Thoracic aorta (tissue), 2 donors: Measurements from ENCODE around the gene TSPAN14. TPM values are rescaled to one million over a fixed set of nuclear protein-coding genes. Genes with fewer than 3 reads are reported as not detected.

Experiments used
- ATAC-seq: fragments of 150-250 bp; one replicate; pipeline ENCODE4 v1.8.0; 2017; ENCODE audit warnings: low read depth; ENCODE audit not compliant: insufficient number of reproducible peaks, low FRiP score
- DNase-seq: peaks from one replicate; pipeline ENCODE4 v3.0.0-alpha.2; 2020; ENCODE audit warnings: low spot score
- H3K27ac ChIP-seq, 2 donors: fragments of 200-600 bp; sonication (generic); 1 replicate in 1 of 2; 2 replicates in 1 of 2; pipeline ENCODE4 v1.5.1; 2016; ENCODE audit warnings: mild to moderate bottlenecking in 2 of 2, moderate library complexity in 2 of 2
- H3K27me3 ChIP-seq: fragments of 200-600 bp; sonication (generic); replicated peaks from 2 replicates; pipeline ENCODE4 v1.6.0; 2016; ENCODE audit warnings: mild to moderate bottlenecking; ENCODE audit not compliant: insufficient read depth
- H3K36me3 ChIP-seq: fragments of 200-600 bp; sonication (generic); one replicate; pipeline ENCODE4 v1.5.1; 2016
- H3K4me1 ChIP-seq, 2 donors: fragments of 200-600 bp; sonication (generic); 1 replicate in 1 of 2; 2 replicates in 1 of 2; pipeline versions ENCODE4 v1.5.1 to v1.6.0; 2016; ENCODE audit warnings: low read depth in 2 of 2, mild to moderate bottlenecking in 1 of 2; ENCODE audit not compliant: control insufficient read depth in 1 of 2
- H3K4me3 ChIP-seq: fragments of 200-600 bp; sonication (generic); 2 replicates; pipeline ENCODE4 v1.5.1; 2016; ENCODE audit warnings: mild to moderate bottlenecking
- H3K9me3 ChIP-seq: fragments of 200-600 bp; sonication (generic); 2 replicates; pipeline ENCODE4 v1.5.1; 2016
- total RNA-seq, 2 donors: library from RNA; depleted of rRNA; stranded (reverse); fragments of >200 nt; gene quantifications; one replicate each; pipeline versions ENCODE4 v1.1.0 to v1.2.3, GENCODE V29; 2016
- TF ChIP-seq, protein P1 (sequence below): fragments of 200-600 bp; sonication (generic); IDR thresholded peaks from one replicate; pipeline ENCODE4 v1.5.1; 2019; ENCODE audit warnings: antibody characterized with exemption

Gene TSPAN14
- total RNA-seq, 2 donors from 2014 or later, result 38.2 to 40.1 TPM

DNA sequence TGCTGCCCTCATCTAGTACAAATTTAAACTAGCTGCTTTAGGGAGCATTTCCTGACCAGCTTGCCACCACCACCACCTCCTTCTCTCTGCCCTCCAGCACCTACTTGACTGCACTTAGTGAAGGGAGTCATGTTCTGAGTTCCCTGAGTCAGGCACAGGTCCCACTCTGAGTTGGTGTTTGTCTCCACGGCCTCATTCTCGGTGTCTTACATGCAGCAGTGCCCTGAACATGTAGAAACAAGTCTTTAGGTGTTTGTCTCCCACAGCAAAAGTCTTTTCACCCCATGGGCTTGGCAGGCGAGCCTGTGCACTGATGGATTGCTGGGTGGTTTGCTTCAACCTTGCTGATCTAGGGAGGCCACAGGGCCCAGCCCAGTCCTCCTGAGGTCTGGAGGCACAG is 16.9 kb downstream of the TSPAN14 start:
- TF ChIP-seq, protein P1, sequence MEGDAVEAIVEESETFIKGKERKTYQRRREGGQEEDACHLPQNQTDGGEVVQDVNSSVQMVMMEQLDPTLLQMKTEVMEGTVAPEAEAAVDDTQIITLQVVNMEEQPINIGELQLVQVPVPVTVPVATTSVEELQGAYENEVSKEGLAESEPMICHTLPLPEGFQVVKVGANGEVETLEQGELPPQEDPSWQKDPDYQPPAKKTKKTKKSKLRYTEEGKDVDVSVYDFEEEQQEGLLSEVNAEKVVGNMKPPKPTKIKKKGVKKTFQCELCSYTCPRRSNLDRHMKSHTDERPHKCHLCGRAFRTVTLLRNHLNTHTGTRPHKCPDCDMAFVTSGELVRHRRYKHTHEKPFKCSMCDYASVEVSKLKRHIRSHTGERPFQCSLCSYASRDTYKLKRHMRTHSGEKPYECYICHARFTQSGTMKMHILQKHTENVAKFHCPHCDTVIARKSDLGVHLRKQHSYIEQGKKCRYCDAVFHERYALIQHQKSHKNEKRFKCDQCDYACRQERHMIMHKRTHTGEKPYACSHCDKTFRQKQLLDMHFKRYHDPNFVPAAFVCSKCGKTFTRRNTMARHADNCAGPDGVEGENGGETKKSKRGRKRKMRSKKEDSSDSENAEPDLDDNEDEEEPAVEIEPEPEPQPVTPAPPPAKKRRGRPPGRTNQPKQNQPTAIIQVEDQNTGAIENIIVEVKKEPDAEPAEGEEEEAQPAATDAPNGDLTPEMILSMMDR, result no peak
- Histone ChIP-seq H3K9me3 (no peaks in the 10 kb centered on the region), H3K27me3 (no peaks in the 10 kb centered on the region), H3K36me3 (no peaks in the 10 kb centered on the region), H3K4me3 (no peak overlapping the region), H3K4me1 (peaks cover 15 to 34% of the 10 kb centered on the region in 2 donors), H3K27ac (no peak overlapping the region)
- no peak for ATAC-seq
- no peak for DNase-seq

DNA sequence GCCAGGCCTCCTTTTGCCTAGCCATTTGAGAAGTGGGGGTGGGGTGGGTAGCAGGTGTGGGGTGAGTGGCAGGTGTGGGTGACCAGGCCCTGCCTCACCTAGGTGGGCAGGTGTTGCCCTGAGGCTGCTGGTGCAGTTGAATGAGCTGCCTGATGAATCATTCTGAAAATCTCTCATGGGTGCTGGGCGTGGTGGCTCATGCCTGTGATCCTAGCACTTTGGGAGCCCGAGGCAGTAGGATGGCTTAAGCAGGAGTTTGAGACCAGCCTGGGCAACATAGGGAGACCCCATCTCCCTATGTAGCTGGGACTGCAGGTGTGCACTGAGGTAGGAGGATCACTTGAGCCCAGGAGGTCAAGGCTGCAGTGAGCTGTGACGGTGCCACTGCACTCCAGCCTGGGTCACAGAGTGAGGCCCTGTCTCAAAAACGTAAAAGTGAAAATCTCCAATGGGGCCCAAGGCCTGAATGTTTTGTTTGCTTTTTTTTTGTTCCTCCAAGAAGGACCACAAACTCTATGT is 17.7 kb downstream of the TSPAN14 start:
- H3K27me3 ChIP-seq, result no peaks in the 10 kb centered on the region
- ATAC-seq, result no peak
- TF ChIP-seq, protein P1, result no peak
- DNase-seq, result no peak
- H3K4me3 ChIP-seq, result no peak overlapping the region
- H3K9me3 ChIP-seq, result no peaks in the 10 kb centered on the region
- H3K36me3 ChIP-seq, result no peaks in the 10 kb centered on the region
- peaks cover 11 to 27% of the 10 kb centered on the region in 2 donors for H3K4me1 ChIP-seq
- no peak overlapping the region for H3K27ac ChIP-seq

DNA sequence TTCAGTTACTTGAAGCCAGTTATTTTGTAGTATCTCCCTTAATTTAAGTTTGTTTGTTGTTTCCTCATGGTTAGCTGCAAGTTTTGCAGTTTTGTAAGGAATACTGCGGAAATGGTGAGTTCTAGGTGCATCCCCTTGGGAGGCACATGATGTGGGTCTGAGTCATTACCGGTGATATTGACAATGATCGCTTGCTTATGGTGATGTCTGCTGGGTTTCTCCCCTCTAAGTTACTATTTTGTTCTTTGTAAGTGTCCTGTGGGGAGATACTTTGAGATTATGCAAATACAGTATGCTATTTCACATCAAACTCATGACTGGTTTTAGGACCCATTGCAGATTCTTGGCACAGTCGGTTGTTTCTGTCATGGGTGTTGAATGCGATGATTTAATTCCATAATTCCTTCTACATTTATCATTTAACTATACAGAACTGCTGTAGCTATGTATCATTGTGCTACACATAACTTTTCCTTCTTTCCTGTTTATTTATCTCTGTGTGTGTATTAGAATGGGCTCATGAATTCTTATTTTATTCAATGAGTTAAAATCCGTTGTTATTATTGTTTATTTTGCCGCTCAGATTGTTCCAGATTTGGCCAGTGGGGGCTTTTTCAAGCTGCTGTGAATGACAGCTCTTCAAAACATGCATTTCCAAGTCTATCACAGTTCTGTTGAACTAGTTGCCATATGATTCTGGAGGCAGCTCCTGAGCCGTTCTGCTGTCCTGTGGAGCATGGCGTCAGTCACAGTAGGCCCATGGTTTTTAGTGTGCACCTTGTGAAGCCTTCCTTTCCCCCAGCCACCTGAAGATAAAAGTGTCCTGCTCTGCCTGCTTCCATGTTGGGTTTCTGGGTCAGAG is 18.4 kb downstream of the TSPAN14 start:
- Histone ChIP-seq H3K27me3 (no peaks in the 10 kb centered on the region), H3K9me3 (no peaks in the 10 kb centered on the region), H3K27ac (no peak overlapping the region), H3K36me3 (no peaks in the 10 kb centered on the region), H3K4me3 (no peak overlapping the region), H3K4me1 (peaks cover 14 to 20% of the 10 kb centered on the region in 2 donors)
- no peak for ATAC-seq
- DNase-seq, result no peak
- TF ChIP-seq, protein P1, result no peak

DNA sequence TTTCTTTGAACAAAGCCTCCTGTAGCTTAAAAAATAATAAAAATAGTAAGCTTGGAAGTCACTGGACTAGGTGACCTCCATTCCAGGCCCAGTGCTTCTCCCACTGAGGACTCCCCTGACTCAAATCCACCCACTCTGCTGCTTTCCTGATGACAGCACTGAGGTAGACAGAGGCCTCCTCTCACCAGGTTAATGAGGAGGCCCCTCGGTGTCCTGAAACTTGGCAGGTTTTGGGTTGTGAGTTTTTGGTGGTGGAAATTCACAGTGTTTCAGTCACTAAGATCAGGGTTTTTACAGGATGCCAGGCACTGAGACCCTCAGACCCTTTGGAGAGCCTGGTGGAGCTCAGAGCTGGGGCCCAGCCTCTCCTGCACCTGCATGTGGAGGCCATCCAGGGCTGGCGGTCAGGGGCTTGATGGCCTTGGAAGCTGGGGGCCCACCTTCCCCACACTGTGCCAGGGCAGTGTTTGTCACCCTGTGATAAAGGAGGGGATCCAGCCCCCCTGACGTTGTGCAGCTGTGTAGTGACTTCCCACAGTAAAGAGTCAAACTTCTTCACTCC is 19.1 kb downstream of the TSPAN14 start:
- no peak overlapping the region for H3K27ac ChIP-seq
- no peak overlapping the region for H3K4me3 ChIP-seq
- peaks cover 13 to 14% of the 10 kb centered on the region in 2 donors for H3K4me1 ChIP-seq
- H3K36me3 ChIP-seq, result no peaks in the 10 kb centered on the region
- ATAC-seq (no peak), DNase-seq (no peak)
- H3K9me3 ChIP-seq, result peaks cover 2% of the 10 kb centered on the region
- TF ChIP-seq, protein P1, result no peak
- H3K27me3 ChIP-seq, result no peaks in the 10 kb centered on the region
